HG03135 (cell line): ENCODE measurements around the gene TMEM131.
"Not testable (repeated sequence)": the region's sequence is repeated elsewhere in the genome, so short reads cannot be mapped to it uniquely, and the experiment has no call there.

Experiments used
- ATAC-seq: cut with Tn5 transposase; IDR thresholded peaks from one replicate; pipeline ENCODE4 v1.9.1; 2021; ENCODE audit warnings: mild to moderate bottlenecking, moderate library complexity; ENCODE audit not compliant: unreplicated experiment

TMEM131 gene, protein sequence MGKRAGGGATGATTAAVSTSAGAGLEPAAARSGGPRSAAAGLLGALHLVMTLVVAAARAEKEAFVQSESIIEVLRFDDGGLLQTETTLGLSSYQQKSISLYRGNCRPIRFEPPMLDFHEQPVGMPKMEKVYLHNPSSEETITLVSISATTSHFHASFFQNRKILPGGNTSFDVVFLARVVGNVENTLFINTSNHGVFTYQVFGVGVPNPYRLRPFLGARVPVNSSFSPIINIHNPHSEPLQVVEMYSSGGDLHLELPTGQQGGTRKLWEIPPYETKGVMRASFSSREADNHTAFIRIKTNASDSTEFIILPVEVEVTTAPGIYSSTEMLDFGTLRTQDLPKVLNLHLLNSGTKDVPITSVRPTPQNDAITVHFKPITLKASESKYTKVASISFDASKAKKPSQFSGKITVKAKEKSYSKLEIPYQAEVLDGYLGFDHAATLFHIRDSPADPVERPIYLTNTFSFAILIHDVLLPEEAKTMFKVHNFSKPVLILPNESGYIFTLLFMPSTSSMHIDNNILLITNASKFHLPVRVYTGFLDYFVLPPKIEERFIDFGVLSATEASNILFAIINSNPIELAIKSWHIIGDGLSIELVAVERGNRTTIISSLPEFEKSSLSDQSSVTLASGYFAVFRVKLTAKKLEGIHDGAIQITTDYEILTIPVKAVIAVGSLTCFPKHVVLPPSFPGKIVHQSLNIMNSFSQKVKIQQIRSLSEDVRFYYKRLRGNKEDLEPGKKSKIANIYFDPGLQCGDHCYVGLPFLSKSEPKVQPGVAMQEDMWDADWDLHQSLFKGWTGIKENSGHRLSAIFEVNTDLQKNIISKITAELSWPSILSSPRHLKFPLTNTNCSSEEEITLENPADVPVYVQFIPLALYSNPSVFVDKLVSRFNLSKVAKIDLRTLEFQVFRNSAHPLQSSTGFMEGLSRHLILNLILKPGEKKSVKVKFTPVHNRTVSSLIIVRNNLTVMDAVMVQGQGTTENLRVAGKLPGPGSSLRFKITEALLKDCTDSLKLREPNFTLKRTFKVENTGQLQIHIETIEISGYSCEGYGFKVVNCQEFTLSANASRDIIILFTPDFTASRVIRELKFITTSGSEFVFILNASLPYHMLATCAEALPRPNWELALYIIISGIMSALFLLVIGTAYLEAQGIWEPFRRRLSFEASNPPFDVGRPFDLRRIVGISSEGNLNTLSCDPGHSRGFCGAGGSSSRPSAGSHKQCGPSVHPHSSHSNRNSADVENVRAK (N-terminal part only)

DNA sequence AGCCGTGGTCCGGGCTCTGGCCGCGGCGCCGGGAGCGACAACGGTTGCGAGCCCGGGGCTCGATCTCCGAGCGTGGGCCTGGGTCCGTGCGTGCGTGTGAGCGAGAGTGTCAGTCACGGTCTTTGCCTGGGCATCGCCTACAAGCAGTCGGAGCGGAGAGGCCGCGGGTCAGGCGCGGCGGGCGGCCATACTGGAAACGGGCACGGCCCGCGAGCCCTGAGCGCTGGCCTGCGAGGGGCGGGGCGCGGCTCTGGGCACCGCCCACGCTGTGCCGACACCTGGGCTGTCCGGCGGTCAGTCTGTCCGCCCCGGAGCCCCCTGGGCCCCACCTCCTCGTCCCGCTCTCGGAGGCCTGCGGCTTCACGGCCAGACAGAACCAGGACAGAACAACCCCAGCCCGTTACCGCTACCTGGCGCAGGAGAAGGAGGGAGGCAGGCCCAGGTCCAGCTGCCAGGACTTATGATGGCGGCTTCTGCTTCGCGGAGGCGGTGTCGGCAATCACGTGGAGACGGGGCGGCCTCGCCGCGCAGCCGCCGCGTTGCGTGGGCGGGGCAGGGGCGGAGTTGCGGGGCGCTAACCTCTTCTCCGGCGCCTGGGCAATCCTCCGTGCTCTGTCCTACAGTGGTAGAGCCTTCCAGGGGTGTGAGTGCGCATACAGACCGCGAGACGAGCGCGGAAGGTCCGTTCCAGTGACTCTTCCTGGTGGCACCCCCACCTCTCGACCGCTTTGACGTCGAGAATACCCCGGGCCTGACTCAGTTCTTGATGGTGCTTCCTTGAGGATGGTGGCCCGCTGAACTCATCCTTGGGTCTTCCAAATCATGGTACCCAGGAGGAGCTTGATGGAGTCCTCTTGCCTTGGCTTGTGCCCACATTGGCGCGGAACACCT, at the start of gene TMEM131:
Gene TMEM131 (minus strand): TSS at position 215 of the 891 bp plus-strand sequence. CDS start 286 bp downstream, outside the sequence.
- ATAC-seq: peak; percentile 71

DNA sequence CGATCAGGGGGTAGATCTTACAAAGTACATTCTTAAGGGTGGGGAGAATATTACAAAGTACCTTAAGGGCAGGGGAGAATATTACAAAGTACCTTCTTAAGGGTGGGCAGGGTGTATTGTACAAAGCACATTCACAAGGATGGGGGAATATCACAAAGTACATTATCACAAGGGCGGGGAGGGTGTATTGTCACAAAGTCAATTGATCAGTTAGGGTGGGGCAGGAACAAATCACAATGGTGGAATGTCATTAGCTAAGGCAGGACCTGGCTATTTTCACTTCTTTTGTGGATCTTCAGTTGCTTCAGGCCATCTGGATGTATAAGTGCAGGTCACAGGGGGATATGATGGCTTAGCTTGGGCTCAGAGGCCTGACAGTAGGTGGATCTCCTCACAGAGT, 49.0 kb upstream of the TMEM131 start:
- not testable (repeated sequence) for ATAC-seq

DNA sequence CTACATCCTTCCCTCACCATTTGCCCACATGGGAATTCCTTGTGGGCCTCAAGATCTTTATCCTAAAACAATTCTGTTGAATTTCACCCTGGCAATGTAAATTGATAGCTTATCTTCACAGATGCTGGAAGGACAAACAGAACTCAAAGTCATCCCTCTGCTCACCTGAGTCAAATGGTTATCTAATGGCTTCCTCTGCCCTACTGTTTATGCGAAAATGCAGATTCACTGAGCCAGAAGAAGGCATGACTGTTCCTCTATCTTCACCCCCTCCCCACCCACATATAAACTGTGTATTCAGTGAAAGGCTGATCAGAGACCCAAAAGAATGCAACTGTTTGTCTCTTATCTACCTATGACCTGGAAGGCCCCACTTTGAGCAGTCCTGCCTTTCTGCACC, 47.4 kb upstream of the TMEM131 start:
- no peak for ATAC-seq

DNA sequence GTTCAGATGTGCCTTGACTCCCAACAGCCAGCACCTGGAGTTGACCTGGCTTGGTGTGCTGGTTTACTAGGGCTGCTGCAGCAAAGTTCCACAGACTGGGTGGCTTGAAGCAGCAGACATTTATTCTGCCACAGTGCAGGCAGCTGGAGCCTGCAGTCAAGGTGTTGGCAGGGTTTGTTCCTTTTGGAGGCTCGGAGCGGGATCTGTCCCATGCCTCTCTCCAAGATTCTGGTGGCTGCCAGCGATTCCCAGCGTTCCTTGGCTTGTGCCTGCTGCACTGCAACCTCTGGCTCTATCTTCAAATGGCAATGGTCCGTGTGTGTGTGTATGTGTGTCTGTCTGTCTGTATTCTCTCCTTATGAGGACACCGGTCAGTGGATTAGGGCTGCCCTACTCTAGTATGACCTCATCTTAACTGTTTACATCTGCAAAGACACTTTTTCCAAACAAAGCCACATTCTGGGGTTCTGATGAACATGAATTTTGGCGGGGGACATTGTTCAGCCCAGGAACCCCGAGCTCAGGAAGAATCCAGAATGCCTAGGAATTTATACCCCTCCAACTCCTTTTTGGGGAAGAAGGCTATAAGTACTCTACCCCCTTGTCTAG, 44.7 kb upstream of the TMEM131 start:
- ATAC-seq: no peak

DNA sequence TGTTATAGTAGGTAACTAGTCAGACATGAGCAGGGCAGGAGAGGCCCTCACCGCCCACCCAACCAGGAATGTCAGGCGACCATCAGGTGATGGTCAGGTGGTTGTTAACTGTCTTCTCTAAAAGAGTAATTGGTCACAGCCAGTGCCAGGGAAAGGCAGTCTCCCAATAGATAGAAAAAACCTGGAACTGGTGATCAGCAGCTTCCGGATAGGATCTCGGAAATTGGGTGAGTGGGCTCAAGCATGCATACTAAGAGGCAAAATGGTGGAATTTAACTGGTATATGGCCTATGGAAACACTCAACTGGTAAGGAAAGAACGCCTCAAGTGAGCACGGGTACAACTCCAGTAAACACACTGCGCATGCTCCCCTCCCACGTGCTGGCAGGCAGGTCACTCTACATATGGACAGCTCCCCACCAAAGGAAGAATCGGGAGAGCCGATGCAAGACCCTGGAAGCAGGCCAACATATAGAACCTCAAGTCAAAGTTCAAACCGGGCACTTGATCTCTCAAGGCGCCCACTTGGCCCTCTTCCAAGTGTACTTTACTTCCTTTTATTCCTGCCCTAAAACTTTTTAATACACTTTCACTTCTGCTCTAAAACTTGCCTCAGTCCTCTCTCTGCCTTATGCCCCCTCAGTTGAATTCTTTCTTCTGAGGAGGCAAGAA, 43.5 kb upstream of the TMEM131 start:
- no peak for ATAC-seq

DNA sequence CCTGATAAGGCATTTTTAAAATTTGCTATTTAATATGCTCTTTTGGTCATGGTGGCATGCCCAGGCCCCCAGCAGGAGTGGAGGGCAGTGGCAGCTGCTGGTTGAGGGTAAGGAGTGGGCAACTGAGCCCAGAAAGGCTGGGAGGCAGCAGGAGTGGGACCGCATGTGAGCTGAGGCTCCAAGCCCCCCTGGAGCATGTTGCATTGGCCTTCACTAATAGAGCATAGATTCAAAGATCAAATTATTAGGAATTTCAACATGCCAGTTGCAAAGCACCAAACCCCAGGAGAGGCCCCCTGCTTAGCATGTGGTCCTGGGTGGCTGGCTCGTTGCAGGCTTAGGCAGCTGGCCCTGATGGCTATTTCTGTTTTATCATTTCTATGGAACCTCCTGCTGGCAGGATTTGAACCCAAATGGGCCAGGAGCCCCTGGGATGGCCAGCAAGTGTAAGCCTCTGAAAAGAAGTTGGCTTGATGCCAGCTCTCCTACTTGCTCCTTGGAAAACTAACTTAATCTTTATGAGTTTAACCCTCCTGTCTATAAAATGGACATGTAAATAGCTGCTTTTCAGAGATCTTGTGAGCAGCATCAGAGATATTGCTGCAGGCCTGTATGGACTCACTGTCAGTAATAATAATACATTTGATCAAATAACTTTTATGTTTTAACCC, 42.1 kb upstream of the TMEM131 start:
- no peak for ATAC-seq

DNA sequence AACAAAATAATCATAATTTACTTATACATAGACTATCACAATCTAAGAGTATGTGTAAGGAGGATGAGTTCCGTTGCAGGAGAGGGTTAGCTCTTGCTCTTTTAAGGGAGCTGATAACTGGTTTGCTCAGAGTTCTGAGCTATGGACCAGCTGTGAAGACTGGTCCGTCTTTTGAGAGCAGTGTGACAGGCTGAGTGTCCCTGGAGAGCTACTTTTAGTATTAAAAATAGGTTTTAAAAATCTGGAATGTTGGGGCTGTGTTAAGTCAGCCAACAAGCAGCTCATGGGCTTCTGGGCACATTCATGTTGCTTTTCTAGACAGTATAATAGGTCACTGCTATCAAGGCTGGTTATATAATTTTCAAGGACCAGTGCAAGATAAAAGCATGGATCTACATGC, 41.5 kb upstream of the TMEM131 start:
- ATAC-seq: no peak

DNA sequence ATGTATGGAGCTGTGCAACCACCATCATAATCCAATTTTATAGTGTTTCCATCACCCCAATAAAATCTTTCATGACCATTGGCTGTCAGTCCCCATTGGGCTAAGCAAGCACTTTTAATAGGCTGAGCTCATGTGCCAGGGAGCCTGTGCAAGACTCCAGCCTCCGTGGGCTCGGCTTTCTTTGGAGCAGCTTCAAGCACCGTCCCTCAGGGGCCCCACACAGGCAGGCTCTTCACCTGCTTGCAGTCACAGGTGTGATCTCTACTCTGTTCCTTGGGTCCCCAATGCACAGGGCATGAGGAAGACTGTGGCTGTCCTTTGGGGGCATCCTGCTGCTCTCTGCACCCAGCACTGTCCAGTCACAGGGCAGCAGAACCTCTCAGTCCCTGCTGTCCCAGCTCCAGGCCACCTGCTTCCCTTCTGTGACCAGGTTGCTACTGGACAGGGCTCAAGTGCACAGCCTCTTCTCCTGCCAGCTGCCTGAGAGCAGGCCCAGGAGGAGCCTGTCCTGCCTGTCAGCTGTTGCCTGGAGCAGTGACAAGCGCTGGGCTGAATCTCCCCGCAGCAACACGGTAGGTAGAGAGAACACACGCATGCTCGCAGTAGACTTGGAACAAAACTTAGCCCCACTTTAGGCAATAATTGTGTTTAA, 40.7 kb upstream of the TMEM131 start:
- no peak for ATAC-seq

DNA sequence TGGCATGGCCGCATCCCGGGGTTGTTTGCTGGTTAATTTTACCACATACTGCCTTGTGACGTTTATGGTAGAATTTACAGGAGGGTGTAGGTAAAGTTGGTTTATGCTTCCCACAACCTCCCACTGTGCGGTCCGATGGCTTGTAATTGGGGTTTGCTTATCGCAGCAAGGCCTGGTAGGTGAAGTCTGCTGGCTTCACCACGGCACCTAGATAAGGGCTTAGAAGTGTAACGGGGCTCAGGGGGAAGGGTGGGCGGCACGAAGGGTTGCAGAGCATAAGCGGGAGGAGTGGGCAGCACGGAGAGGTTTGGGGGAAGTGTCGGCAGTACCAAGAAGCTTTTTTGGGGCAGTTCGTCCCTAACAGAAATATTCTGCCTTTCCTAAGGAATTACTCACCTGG, 39.0 kb upstream of the TMEM131 start:
- ATAC-seq: no peak

DNA sequence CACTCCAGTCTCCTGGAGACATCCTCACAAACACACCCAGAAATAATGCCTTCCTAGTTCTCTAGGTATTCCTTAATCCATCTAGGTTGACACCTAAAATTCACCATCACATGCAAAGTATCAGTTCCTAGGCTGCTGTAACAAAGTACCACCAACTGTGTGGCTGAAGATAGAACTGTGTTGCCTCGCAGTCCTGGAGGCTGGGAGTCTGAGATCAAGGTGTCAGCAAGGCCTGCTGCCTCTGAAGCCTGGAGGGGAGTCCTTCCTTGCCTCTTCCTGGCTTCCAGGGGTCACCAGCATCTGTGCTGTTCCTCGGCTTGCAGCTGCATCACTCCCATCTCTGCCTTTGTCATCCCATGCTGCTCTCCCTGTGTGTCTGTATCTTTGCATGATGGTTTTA, 36.3 kb upstream of the TMEM131 start:
- no peak for ATAC-seq

DNA sequence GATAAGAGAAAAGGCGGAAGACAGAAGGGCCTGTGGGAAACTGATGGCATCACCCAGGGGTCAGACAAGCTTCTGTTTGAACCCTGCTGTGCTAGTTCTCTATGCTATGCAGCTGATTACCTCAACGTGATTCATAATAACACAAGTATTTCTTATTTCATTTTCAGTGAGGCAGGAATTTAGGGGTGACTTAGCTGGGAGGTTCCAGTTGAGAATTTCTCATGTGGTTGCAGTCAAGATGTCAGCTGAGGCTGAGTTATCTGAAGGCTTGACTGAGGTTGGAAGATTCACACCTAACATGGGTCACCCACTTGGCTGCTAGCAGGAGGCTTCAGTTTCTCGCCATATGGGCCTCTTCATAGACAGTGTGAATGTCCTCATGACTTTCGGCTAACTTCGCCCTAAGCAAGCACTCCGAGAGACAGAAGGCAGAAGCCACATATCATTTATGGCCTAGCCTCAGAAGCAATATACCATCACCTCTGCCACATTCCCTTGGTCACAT, 34.0 kb upstream of the TMEM131 start:
- no peak for ATAC-seq

DNA sequence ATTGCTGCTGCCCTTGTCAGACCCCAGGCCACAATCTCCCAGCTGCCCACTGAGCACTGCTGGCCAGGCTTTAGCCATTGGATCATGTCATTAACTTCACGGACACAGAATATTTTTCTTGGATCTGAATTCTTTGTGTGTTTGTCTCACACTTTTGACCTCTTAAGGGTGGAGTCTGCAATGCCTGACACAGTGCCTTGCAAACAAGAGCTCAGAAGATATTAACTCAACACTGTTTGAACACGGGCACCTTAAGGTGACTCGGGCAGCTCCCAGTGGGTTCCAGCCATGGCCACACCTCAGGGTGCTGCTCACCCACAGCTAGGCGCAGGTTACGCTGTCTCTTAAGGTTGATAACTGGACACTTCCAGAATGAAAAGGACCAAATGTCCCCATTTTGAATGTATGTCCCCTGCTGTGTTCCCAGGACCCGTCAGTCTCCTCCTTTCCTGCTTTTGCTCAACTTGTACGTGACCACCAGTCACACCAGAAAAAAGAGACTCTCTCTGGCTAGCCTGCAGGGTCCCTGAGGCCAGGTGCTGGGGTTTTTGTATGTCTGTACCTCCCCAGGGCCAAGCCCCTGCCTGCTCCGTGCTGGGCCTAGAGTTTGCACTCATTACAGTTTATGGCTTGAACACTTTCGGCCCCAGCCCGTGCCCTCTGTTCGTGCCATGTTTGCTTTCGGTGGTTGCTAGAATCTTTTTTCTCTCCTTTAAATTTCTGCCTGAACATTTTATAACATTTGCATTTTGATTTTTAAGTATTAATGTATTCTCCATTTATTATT, 33.4 kb upstream of the TMEM131 start:
- no peak for ATAC-seq

DNA sequence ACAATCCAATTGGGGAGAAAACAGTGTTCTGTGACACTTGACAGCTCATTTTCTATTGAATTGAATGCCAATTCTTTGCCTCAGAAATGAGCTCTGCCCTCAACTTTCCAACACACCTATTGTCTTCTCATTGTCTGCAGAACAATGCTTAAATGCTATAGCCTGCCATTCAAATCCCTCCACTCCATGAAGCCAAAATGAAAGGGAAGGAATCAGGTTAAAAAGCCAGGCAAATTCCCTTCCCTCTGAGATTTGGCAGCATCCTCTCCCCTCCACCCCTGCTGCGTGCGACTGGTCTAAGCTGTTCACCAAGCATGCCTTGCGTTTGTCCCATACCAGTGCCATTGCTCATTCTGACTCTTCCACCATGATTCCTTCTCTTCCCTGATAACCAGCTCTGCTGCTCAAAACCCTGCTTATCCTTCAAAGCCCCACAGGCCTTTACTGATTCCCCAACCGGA, 32.4 kb upstream of the TMEM131 start:
- ATAC-seq: no peak

DNA sequence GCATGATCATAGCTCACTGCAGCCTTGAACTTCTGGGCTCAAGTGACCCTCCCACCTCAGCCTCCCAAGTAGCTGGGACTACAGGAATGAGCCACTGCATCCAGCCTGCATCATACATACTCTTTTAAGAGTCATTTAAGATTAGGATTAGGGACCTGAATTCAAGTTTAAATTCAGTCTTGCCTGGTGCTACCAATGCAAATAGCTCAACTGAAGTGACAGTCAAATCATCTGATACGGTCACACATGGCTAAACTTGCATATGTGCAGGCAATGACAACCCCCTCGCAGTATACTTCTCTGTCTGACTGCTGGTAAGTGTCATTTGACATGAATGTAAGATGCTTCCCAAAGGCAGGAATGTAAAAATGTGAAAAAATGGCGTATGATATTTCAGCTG, 31.8 kb upstream of the TMEM131 start:
- ATAC-seq: peak; percentile 60

DNA sequence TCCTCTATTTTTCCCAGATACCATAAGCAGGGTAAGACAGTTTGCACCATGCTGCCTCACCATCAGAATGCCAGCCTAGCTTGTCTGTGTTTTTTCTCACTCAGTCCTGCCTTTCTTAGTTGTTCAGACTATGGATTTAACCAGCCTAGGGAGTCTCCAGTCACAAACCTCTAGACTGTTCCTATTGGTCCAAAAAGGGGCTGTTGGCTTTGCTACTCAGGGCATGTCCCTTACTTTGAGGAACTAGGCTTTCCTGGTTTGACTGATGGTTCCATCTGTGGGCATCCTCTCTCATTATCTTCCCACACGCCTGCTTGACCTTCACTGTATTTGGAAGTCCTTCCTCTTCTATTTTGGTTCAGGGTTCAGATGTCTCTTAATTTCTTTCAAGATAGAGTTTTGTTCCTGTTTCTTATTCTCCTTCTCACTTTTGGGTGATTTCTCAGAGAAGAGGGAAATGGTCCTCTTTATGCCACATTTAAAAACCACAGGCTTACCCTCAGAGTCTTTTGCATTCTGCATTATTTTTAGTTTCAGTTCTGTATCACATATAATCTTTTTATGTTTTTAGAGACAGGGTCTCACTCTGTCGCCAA, 31.3 kb upstream of the TMEM131 start:
- peak; percentile 74 for ATAC-seq

DNA sequence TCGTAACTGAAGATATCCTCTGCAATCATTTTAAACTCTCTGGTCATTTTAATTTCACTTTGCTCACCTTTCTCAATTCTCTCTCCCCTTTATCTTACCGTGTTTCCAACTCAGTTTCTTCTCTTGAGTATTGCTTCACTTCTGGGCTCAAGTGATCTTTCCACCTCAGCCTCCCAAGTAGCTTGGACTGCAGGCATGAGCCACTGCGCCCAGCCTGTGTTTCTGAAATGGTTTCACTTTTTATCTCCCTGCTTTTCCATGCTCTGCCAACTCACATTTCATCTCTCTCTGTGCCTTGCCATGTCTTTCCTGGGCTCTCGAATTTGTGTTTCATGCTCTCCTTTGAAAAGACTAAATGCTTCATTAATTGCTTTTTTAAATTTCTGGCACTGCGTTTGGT, 30.5 kb upstream of the TMEM131 start:
- no peak for ATAC-seq
